K562 (cell line): ENCODE measurements around the gene ELAC2. TPM values are rescaled to one million over a fixed set of nuclear protein-coding genes. Genes with fewer than 3 reads are reported as not detected.

ENCODE experiments used
- ATAC-seq: fragments of 200-7000 bp; cut with Tn5 transposase; 3 replicates; pipeline ENCODE4 v1.9.1; 2020; ENCODE audit warnings: moderate library complexity
- BruUV-seq: library from RNA; stranded (reverse); fragments of 400-500 nt; replicated peaks from 2 replicates; lab custom pipeline; 2021; lab: Mats Ljungman, UMichigan
- CTCF ChIA-PET: fragments of 300-600 bp; formaldehyde crosslinking; extraction: SDS; loops from one replicate; lab custom pipeline; 2021; ENCODE audit warnings: low intra/inter-chr PET ratio; lab: Yijun Ruan, JAX
- POLR2A ChIA-PET: fragments of 300-600, 350-650 bp; sonication (Branson Sonifier 250); formaldehyde crosslinking; extraction: SDS; loops from one replicate; lab custom pipeline; 2021; ENCODE audit warnings: antibody characterized with exemption, inconsistent platforms; lab: Yijun Ruan, JAX
- DNase-seq, 4 experiments: peaks; one replicate each; pipeline versions ENCODE4 v3.0.0 to v3.0.0-alpha.2; 2011 to 2018; ENCODE audit warnings: low spot score in 3 of 4, mixed read lengths in 3 of 4; ENCODE audit errors: extremely low read depth in 1 of 4
- FAIRE-seq: peaks from 2 replicates; lab custom pipeline; 2011; peaks lifted over from hg19 to GRCh38; lab: Jason Lieb, UNC
- H2AFZ ChIP-seq: 2 replicates; pipeline ENCODE4 v1.6.0; 2011; ENCODE audit warnings: low read depth, low read length, control low read depth, inconsistent platforms
- H3K27ac ChIP-seq: fragments of 200-600 bp; 3 replicates; pipeline ENCODE4 v1.8.0; 2011; ENCODE audit warnings: low read depth, mild to moderate bottlenecking, control low read depth, inconsistent platforms, low read length, moderate library complexity, mixed read lengths; ENCODE audit errors: extremely low read depth
- H3K27me3 ChIP-seq, 2 experiments: fragments of 300-600 bp in 1 of 2; 2 replicates in 1 of 2; 3 replicates in 1 of 2; pipeline versions ENCODE4 v1.6.0 to v1.8.0; 2011; ENCODE audit warnings: inconsistent platforms in 2 of 2, low read length in 2 of 2, mild to moderate bottlenecking in 1 of 2, mixed read lengths in 1 of 2, moderate library complexity in 1 of 2; ENCODE audit not compliant: control insufficient read depth in 2 of 2, insufficient read depth in 2 of 2
- H3K36me3 ChIP-seq: fragments of 300-600 bp; 3 replicates; pipeline ENCODE4 v1.8.0; 2011; ENCODE audit warnings: mild to moderate bottlenecking, low read length, inconsistent platforms; ENCODE audit not compliant: control insufficient read depth, insufficient read depth
- H3K4me1 ChIP-seq, 2 experiments: fragments of 200-600 bp in 1 of 2; replicated peaks in 1 of 2; 2 replicates in 1 of 2; 3 replicates in 1 of 2; pipeline versions ENCODE4 v1.5.1 to v1.8.0; 2011; ENCODE audit warnings: inconsistent platforms in 2 of 2, low read length in 2 of 2, mild to moderate bottlenecking in 1 of 2, mixed read lengths in 1 of 2, moderate library complexity in 1 of 2; ENCODE audit not compliant: control insufficient read depth in 2 of 2, insufficient read depth in 2 of 2
- H3K4me2 ChIP-seq: 2 replicates; pipeline ENCODE4 v1.6.1; 2011; ENCODE audit warnings: low read length, control low read depth, inconsistent platforms, mixed read lengths; ENCODE audit not compliant: insufficient read depth
- H3K4me3 ChIP-seq: fragments of 200-600 bp; sonication (generic), shearing (Covaris generic); 2 replicates; pipeline ENCODE4 v1.5.1; 2016; ENCODE audit warnings: control low read depth, inconsistent platforms
- H3K79me2 ChIP-seq: fragments of 200-600 bp; 3 replicates; pipeline ENCODE4 v1.8.0; 2011; ENCODE audit warnings: low read length, inconsistent platforms; ENCODE audit not compliant: control insufficient read depth, insufficient read depth
- H3K9ac ChIP-seq, 2 experiments: 2 replicates each; pipeline versions ENCODE4 v1.6.0 to v1.6.1; 2011; ENCODE audit warnings: low read depth in 2 of 2, low read length in 2 of 2, control low read depth in 1 of 2, inconsistent platforms in 1 of 2, mild to moderate bottlenecking in 1 of 2, mixed read lengths in 1 of 2; ENCODE audit not compliant: insufficient read depth in 1 of 2
- H3K9me1 ChIP-seq: one replicate; pipeline ENCODE4 v1.6.0; 2011; ENCODE audit warnings: inconsistent platforms, mild to moderate bottlenecking, low read length, moderate library complexity; ENCODE audit not compliant: control insufficient read depth, insufficient read depth
- H3K9me3 ChIP-seq: replicated peaks from 2 replicates; pipeline ENCODE4 v1.5.1; 2011; ENCODE audit warnings: low read depth, low read length, inconsistent platforms; ENCODE audit not compliant: control insufficient read depth, insufficient read depth
- H4K20me1 ChIP-seq: replicated peaks from 2 replicates; pipeline ENCODE4 v1.6.1; 2011; ENCODE audit warnings: low read length, inconsistent platforms, mixed read lengths; ENCODE audit not compliant: control insufficient read depth, insufficient read depth
- CHCHD3 ChIP-seq: fragments of 250-450 bp; sonication (Bioruptor Pico); IDR thresholded peaks from 2 replicates; pipeline ENCODE4 v2.1.2; 2022; ENCODE audit warnings: mild to moderate bottlenecking
- ETV1 ChIP-seq: fragments of 450-650 bp; conservative IDR thresholded peaks from 2 replicates; pipeline ENCODE4 v1.6.1; 2016; ENCODE audit warnings: missing genetic modification characterization, control low read depth, low read depth, missing compliant biosample characterization
- HMG20B ChIP-seq: fragments of 250-450 bp; sonication (Bioruptor Pico); IDR thresholded peaks from 2 replicates; pipeline ENCODE4 v1.5.0; 2021; ENCODE audit warnings: mild to moderate bottlenecking
- POLR2G ChIP-seq: fragments of 200-400 bp; formaldehyde crosslinking; IDR thresholded peaks from 2 replicates; pipeline ENCODE4 v1.6.1; 2017; ENCODE audit warnings: low read depth, mild to moderate bottlenecking, antibody characterized with exemption, low read length, moderate library complexity
- RBM17 ChIP-seq: fragments of 200-400 bp; formaldehyde crosslinking; IDR thresholded peaks from 2 replicates; pipeline ENCODE4 v1.6.1; 2017; ENCODE audit warnings: low read depth, mild to moderate bottlenecking, low read length, borderline replicate concordance
- ZNF23 ChIP-seq: fragments of 250-450 bp; sonication (Bioruptor Pico); IDR thresholded peaks from 2 replicates; pipeline ENCODE4 v1.4.0; 2020; ENCODE audit warnings: mild to moderate bottlenecking
- WGBS: fragments of 100-300 bp; shearing (Covaris generic); methylation state at CpG from one replicate; pipeline ENCODE4 v1.1.6; 2016; ENCODE audit warnings: low coverage, mixed read lengths; ENCODE audit not compliant: insufficient coverage; ENCODE audit errors: missing lambda C conversion rate; 5-methylcytosine and 5-hydroxymethylcytosine counted together
- in situ Hi-C: fragments of 300-500 bp; cut with MboI; formaldehyde crosslinking; loops from 4 replicates; pipeline ENCODE4 v1.15.0; 2018; ENCODE audit warnings: inconsistent platforms, mixed read lengths
- intact Hi-C: fragments of 100-400 bp; cut with micrococcal nuclease; formaldehyde crosslinking; loops from 2 replicates; pipeline ENCODE4 v1.14.2; 2022
- polyA plus RNA-seq, 8 experiments: library from polyadenylated mRNA; depleted of rRNA in 4 of 8; stranded (reverse) in 5 of 8; unstranded in 3 of 8; fragments of >200 nt; fragmentation: Nextera tagmentation in 2 of 8; fragmentation: Illumina TruSeq in 1 of 8; extraction: Ambion mirVana in 2 of 8; extraction: Trizol in 1 of 8; gene quantifications; 2 replicates each; pipeline versions ENCODE4 v1.2.1 to v1.2.3, GENCODE V29; 2011 to 2014; ENCODE audit warnings: inconsistent platforms in 1 of 8, missing spikeins in 1 of 8
- total RNA-seq, 7 experiments: library from RNA; depleted of rRNA in 6 of 7; stranded (reverse); fragments of >200 nt in 6 of 7; fragmentation: Illumina TruSeq in 2 of 7; extraction: Trizol in 2 of 7; gene quantifications; 2 replicates each; pipeline versions ENCODE4 v1.2.1 to v1.2.3, GENCODE V29; 2011 to 2021; ENCODE audit warnings: low replicate concordance in 1 of 7
- TF ChIP-seq, protein P1 (sequence below), 2 experiments: IDR thresholded peaks; 2 replicates each; pipeline ENCODE4 v1.6.1; 2011; ENCODE audit warnings: borderline replicate concordance in 1 of 2, control low read depth in 1 of 2, low read depth in 1 of 2, low read length in 1 of 2, mild to moderate bottlenecking in 1 of 2, mixed read lengths in 1 of 2, moderate library complexity in 1 of 2; ENCODE audit not compliant: insufficient read depth in 1 of 2, insufficient read length in 1 of 2, poor library complexity in 1 of 2, severe bottlenecking in 1 of 2; ENCODE audit errors: extremely low read depth in 1 of 2

ELAC2 gene
- total and polyA plus RNA-seq, 9 of the 15 experiments (the other 6 are each of a cell fraction or from before 2014, with no cell fraction given), result 4.5 to 129 (median 70.6) TPM

DNA sequence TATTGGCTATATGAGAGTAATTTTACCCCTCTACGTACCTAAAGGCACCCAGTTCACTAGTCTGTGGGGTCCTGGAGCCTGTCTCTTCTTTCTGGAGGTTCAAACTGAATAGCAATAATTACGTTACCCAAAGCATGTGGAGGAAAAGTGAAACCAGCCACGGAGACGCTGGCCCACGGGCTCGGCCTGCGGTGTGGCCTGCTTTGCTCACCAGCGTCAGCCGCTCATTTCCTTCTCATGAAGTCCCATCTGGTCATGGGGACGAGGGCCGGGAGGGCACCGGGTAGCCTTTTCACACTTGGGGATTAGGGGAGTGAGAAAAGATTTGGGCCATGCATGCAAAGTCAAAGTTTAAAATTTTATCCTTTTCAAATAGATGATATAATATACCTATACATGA lies 26.9 kb downstream of the ELAC2 start:
- no TSS peak for BruUV-seq
- H3K4me1 ChIP-seq, result no peaks in the 10 kb centered on the region; a peak in 1 of 5 replicates

DNA sequence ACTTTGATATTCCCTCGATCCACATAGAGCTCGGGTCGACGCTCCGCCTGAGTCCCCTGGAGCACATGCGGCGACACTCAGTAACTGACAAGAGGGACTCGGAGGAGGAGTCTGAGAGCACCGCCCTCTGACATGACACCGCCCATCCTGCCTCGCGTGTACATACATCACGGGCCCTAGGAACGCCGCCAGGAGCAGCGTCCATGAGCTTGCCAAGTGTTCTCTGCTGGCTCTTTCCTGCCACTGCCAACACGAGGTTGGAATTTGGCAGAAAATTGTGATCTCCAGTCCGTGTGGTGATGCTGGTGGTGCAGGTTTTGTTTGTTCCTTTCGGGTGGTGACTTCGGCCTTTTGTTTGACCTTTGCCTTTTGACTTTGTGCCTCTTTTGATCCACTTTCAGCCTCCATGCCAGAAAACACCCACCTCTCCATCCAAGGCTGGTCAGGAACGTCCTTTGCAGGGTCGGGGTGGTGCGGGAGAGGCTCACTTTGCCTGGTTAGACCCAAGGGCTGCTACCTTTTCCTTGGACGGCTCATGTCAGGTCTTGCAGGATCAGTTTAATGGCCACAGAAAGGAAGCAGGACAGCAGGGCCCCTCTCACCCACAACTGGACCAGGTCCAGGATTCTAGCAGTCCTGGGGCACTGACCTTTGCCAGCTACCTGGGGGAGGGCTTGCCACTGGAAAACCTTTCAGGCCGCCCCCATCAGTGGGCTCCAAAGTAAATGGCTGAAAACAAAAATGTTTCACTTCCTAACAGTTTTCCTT lies 27.6 kb downstream of the ELAC2 start:
- Histone ChIP-seq H3K4me2 (no peak overlapping the region; the same call in 1 of the 2 replicates), H3K27me3 (no peaks in the 10 kb centered on the region), H3K4me1 (peaks cover 0 to 2% of the 10 kb centered on the region in 2 experiments; a peak in 1 of 5 replicates), H2AFZ (no peak overlapping the region), H3K9ac (no peak overlapping the region; a peak in 1 of 4 replicates), H3K9me1 (no peaks in the 10 kb centered on the region), H4K20me1 (no peaks in the 10 kb centered on the region), H3K79me2 (no peaks in the 10 kb centered on the region), H3K36me3 (peaks cover 44% of the 10 kb centered on the region; the same call in 2 of the 3 replicates), H3K4me3 (no peak overlapping the region), H3K27ac (no peak overlapping the region), H3K9me3 (no peaks in the 10 kb centered on the region)
- intact Hi-C loops (no loop called here), in situ Hi-C loops (no loop called here)
- 49% methylated on average over 22 of the region's 25 CpGs for WGBS
- CTCF ChIA-PET, result no interaction called here
- no peak for FAIRE-seq
- POLR2A ChIA-PET, result no interaction called here
- DNase-seq, result peak in 3 of 4 experiments; percentile 19 to 26 (median 23)
- TSS peak; percentile 29 for BruUV-seq
- ATAC-seq, result peak; percentile 76
- TF ChIP-seq HMG20B (CRISPR knock-in tag) (no peak), CHCHD3 (CRISPR knock-in tag) (no peak)
- TF ChIP-seq, protein P1, sequence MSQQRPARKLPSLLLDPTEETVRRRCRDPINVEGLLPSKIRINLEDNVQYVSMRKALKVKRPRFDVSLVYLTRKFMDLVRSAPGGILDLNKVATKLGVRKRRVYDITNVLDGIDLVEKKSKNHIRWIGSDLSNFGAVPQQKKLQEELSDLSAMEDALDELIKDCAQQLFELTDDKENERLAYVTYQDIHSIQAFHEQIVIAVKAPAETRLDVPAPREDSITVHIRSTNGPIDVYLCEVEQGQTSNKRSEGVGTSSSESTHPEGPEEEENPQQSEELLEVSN (IDR thresholded peaks at IDR 0.05; ENCODE audit: borderline replicate concordance in 1 of 2, extremely low read depth in 1 of 2, insufficient read depth in 1 of 2, insufficient read length in 1 of 2, low read depth in 1 of 2, low read length in 1 of 2, poor library complexity in 1 of 2, severe bottlenecking in 1 of 2), result peak in 1 of 2 experiments; percentile 36

More for the DNA sequence above, 26.9 kb downstream of the ELAC2 start:
- no peak overlapping the region for H3K27ac ChIP-seq
- WGBS, result 97% methylated on average over 12 of the region's 12 CpGs
- intact Hi-C loops, result no loop called here
- peaks cover 51% of the 10 kb centered on the region; the same call in 2 of the 3 replicates for H3K36me3 ChIP-seq
- no peaks in the 10 kb centered on the region for H4K20me1 ChIP-seq
- ATAC-seq, result no peak
- POLR2A ChIA-PET, result no interaction called here
- H3K27me3 ChIP-seq, result no peaks in the 10 kb centered on the region
- no peak for DNase-seq
- H3K9me1 ChIP-seq, result no peaks in the 10 kb centered on the region
- no peak overlapping the region for H3K4me3 ChIP-seq
- CTCF ChIA-PET, result no interaction called here
- H3K9me3 ChIP-seq, result no peaks in the 10 kb centered on the region
- H3K9ac ChIP-seq, result no peak overlapping the region
- H3K4me2 ChIP-seq, result no peak overlapping the region
- TF ChIP-seq ETV1 (tag) (no peak), HMG20B (CRISPR knock-in tag) (no peak), RBM17 (no peak), ZNF23 (CRISPR knock-in tag) (no peak), POLR2G (0 out of 2 replicates have a peak, but pooled peaks have one; percentile 28)
- TF ChIP-seq, all 486 proteins: peak for 1
- FAIRE-seq, result no peak
- in situ Hi-C loops, result no loop called here
- Histone ChIP-seq H2AFZ (no peak overlapping the region), H3K79me2 (no peaks in the 10 kb centered on the region)
